Fibroblast of the aortic adventitia (primary cell): ENCODE data around the gene PTPRA. TPM values are rescaled to one million over a fixed set of nuclear protein-coding genes. Genes with fewer than 3 reads are reported as not detected.

Source experiments
- DNase-seq: peaks from one replicate; pipeline ENCODE4 v3.0.0-alpha.2; 2010; ENCODE audit warnings: low read depth
- H3K4me3 ChIP-seq: 2 replicates; pipeline ENCODE4 v1.5.1; 2011; ENCODE audit warnings: low read depth, mild to moderate bottlenecking, control low read depth, low read length, moderate library complexity
- total RNA-seq: library from RNA; depleted of rRNA; stranded (reverse); fragments of >200 nt; gene quantifications from 2 replicates; pipeline ENCODE4 v1.2.3, GENCODE V29; 2012; ENCODE audit warnings: low replicate concordance
- TF ChIP-seq, protein P1 (sequence below): IDR thresholded peaks from 2 replicates; pipeline ENCODE4 v1.5.1; 2011; ENCODE audit warnings: mild to moderate bottlenecking, low read length, control low read depth, inconsistent platforms; ENCODE audit not compliant: insufficient read depth

PTPRA gene
- total RNA-seq, 1 donor, result 75.1 TPM

- TF ChIP-seq, protein P1, sequence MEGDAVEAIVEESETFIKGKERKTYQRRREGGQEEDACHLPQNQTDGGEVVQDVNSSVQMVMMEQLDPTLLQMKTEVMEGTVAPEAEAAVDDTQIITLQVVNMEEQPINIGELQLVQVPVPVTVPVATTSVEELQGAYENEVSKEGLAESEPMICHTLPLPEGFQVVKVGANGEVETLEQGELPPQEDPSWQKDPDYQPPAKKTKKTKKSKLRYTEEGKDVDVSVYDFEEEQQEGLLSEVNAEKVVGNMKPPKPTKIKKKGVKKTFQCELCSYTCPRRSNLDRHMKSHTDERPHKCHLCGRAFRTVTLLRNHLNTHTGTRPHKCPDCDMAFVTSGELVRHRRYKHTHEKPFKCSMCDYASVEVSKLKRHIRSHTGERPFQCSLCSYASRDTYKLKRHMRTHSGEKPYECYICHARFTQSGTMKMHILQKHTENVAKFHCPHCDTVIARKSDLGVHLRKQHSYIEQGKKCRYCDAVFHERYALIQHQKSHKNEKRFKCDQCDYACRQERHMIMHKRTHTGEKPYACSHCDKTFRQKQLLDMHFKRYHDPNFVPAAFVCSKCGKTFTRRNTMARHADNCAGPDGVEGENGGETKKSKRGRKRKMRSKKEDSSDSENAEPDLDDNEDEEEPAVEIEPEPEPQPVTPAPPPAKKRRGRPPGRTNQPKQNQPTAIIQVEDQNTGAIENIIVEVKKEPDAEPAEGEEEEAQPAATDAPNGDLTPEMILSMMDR, result peak; percentile 52
- DNase-seq, result peak; percentile 85
- no peak overlapping the region for H3K4me3 ChIP-seq
These were observed 127.7 kb downstream of the PTPRA start for GRCh38 chr20:3000852-3001523.

DNA sequence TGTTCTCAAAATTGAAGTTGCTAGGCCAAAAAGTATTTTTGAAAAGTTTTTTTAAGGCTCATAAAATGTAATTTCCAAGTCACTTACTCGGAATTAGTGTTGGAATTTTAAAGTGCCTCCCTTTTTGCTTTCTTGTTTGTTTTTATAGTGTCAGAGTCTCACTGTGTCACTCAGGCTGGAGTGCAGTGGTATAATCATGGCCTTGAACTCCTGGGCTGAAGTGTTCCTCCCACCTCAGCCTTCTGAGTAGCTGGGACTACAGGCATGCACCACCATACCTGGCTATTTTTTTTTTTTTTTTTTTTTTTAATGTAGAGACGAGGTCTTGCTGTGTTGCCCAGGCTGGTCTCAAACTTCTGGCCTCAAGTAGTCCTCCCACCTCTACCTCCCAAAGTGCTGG lies 130.1 kb downstream of the PTPRA start:
- H3K4me3 ChIP-seq, result no peak overlapping the region
- no peak for DNase-seq
- TF ChIP-seq, protein P1, result no peak

GRCh38 chr20:3010985-3011723 lies 137.9 kb downstream of the PTPRA start:
- TF ChIP-seq, protein P1, result no peak
- H3K4me3 ChIP-seq, result no peak overlapping the region
- peak; percentile 61 for DNase-seq

DNA sequence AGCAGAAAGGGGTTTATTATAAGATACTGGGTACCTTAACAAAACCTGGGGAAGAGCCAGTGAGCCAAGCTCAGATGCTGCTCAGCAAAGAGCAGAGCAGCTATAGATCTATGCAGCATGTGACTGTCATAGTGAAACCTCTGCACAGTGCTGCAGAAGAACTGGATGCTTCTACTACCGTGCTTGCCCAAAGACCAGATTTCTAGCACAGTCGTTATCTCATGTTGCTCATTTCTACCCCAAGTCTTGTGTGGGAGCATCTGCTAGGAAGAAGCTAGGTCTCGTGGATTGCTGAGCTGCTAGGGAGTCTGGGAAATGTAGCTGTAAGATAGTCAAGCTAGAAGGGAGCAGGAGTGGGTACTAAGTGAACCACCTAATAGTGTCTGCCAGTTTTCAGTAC lies 138.5 kb downstream of the PTPRA start:
- TF ChIP-seq, protein P1, result no peak
- DNase-seq, result no peak
- no peak overlapping the region for H3K4me3 ChIP-seq

GRCh38 chr20:3013771-3014170 lies 140.5 kb downstream of the PTPRA start:
- TF ChIP-seq, protein P1, result no peak
- no peak overlapping the region for H3K4me3 ChIP-seq
- no peak for DNase-seq

GRCh38 chr20:3014179-3014578 lies 140.9 kb downstream of the PTPRA start:
- TF ChIP-seq, protein P1, result no peak
- DNase-seq, result no peak

More at GRCh38 chr20:3014179-3014578, 140.9 kb downstream of the PTPRA start:
- H3K4me3 ChIP-seq, result no peak overlapping the region
